ENCODE results near the gene RBPJL.

The RBPJL gene

GRCh38 chr20:45318386-45318939, 11.8 kb downstream of the RBPJL start:
- TF ChIP-seq BACH2 (CRISPR knock-in tag; IDR thresholded peaks at IDR 0.05; ENCODE audit: borderline replicate concordance) (no peak), CSRNP3 (CRISPR knock-in tag; IDR thresholded peaks at IDR 0.05) (no peak), TCF4 (CRISPR knock-in tag; IDR thresholded peaks at IDR 0.05; ENCODE audit: borderline replicate concordance) (no peak), SNAI2 (CRISPR knock-in tag; IDR thresholded peaks at IDR 0.05) (no peak), TOX (CRISPR knock-in tag; IDR thresholded peaks at IDR 0.05; ENCODE audit: borderline replicate concordance) (no peak), POU6F1 (CRISPR knock-in tag; IDR thresholded peaks at IDR 0.05; ENCODE audit: borderline replicate concordance, low read depth) (no peak), ZFP3 (CRISPR knock-in tag; IDR thresholded peaks at IDR 0.05) (no peak), TSHZ2 (CRISPR knock-in tag; IDR thresholded peaks at IDR 0.05) (no peak), ZNF8 (CRISPR knock-in tag; IDR thresholded peaks at IDR 0.05) (no peak), ISL1 (CRISPR knock-in tag; IDR thresholded peaks at IDR 0.05) (no peak), ZFP30 (CRISPR knock-in tag; IDR thresholded peaks at IDR 0.05) (no peak), GLIS3 (CRISPR knock-in tag; IDR thresholded peaks at IDR 0.05) (no peak), ZNF70 (CRISPR knock-in tag; IDR thresholded peaks at IDR 0.05) (no peak), CSDC2 (CRISPR knock-in tag; IDR thresholded peaks at IDR 0.05) (no peak), CREB5 (CRISPR knock-in tag; IDR thresholded peaks at IDR 0.05; ENCODE audit: low read depth) (no peak), RARB (CRISPR knock-in tag; IDR thresholded peaks at IDR 0.05) (no peak)
- no peak for ATAC-seq

- TF ChIP-seq RARB (CRISPR knock-in tag; IDR thresholded peaks at IDR 0.05) (no peak), PATZ1 (CRISPR knock-in tag; IDR thresholded peaks at IDR 0.05; ENCODE audit: borderline replicate concordance) (no peak)
- no peak for ATAC-seq
Observed at GRCh38 chr20:45318948-45319347, 12.3 kb downstream of the RBPJL start.

- no peak for ATAC-seq
- no peak for TF ChIP-seq PATZ1 (CRISPR knock-in tag; IDR thresholded peaks at IDR 0.05; ENCODE audit: borderline replicate concordance)
- TF ChIP-seq PPARA (CRISPR knock-in tag; IDR thresholded peaks at IDR 0.05; ENCODE audit: borderline replicate concordance) = no peak
- no peak for TF ChIP-seq ARNTL (CRISPR knock-in tag; IDR thresholded peaks at IDR 0.05; ENCODE audit: borderline replicate concordance, low read depth)
- no peak for TF ChIP-seq ZFP30 (CRISPR knock-in tag; IDR thresholded peaks at IDR 0.05)
- no peak for TF ChIP-seq CSRNP3 (CRISPR knock-in tag; IDR thresholded peaks at IDR 0.05)
- TF ChIP-seq ZFP3 (CRISPR knock-in tag; IDR thresholded peaks at IDR 0.05) = no peak
- no peak for TF ChIP-seq OSR1 (CRISPR knock-in tag; IDR thresholded peaks at IDR 0.05)
- no peak for TF ChIP-seq TSHZ2 (CRISPR knock-in tag; IDR thresholded peaks at IDR 0.05)
- no peak for TF ChIP-seq GLIS3 (CRISPR knock-in tag; IDR thresholded peaks at IDR 0.05)
- no peak for TF ChIP-seq BACH2 (CRISPR knock-in tag; IDR thresholded peaks at IDR 0.05; ENCODE audit: borderline replicate concordance)
- no peak for TF ChIP-seq TOX (CRISPR knock-in tag; IDR thresholded peaks at IDR 0.05; ENCODE audit: borderline replicate concordance)
- no peak for TF ChIP-seq SNAI2 (CRISPR knock-in tag; IDR thresholded peaks at IDR 0.05)
Observed at GRCh38 chr20:45320948-45321595, 14.4 kb downstream of the RBPJL start.

Data from SK-N-SH treated with all-trans-retinoic acid at 6 μM for 48 hours (cell line).